HCEC 1CT (cell line): ENCODE measurements around the gene ACAA2.
A peak's percentile ranks its signal among the peaks of the same experiment; 100 is the strongest.

ENCODE experiments used
- DNase-seq: peaks from one replicate; pipeline ENCODE4 v3.0.0-alpha.2; 2017

Gene ACAA2, protein sequence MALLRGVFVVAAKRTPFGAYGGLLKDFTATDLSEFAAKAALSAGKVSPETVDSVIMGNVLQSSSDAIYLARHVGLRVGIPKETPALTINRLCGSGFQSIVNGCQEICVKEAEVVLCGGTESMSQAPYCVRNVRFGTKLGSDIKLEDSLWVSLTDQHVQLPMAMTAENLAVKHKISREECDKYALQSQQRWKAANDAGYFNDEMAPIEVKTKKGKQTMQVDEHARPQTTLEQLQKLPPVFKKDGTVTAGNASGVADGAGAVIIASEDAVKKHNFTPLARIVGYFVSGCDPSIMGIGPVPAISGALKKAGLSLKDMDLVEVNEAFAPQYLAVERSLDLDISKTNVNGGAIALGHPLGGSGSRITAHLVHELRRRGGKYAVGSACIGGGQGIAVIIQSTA

DNA sequence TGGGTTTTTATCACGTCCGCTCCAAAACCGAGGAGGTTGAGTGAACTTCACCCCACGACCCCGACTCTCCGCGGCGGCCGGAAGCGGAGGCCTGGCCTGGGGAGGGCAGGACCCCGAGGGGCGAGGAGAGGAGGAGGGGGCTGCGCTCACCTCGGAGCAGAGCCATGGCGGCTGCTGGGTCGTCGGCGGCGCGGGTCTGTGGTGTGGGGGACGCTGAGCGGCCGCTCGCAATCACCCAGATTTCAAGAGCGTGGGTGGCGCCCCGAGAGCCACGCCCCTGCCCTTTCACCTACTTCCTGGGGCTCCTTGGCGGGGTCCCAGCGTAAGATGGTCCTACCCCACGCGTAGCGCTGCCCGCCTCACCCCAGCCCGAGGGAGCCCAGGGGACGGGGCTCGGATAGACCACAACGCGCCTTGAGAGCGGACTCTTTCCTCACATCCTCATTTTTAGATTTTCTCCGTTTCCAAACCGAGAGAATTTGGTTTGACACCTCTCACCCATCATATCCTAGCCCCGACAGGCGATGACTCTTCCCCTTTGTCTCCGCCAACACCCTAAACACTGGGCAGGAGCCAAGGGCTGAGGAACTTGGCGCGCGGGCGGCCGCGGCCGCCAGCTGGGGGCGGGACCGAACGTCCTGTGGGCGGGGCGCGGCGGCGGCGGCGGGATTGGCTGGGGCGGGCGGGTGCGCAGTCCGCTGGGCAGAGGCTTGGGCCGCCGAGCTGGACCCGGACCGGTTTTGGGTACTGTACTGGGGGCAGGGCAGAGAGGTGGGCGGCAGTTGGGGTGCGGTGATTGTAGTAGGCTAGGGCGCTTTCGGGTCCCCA lies at the start of gene ACAA2:
Gene ACAA2, minus strand, starts transcription at position 215 of the 828 bp plus-strand sequence. Its CDS starts 49 bp downstream, at position 166.
- DNase-seq = peak; percentile 93

DNA sequence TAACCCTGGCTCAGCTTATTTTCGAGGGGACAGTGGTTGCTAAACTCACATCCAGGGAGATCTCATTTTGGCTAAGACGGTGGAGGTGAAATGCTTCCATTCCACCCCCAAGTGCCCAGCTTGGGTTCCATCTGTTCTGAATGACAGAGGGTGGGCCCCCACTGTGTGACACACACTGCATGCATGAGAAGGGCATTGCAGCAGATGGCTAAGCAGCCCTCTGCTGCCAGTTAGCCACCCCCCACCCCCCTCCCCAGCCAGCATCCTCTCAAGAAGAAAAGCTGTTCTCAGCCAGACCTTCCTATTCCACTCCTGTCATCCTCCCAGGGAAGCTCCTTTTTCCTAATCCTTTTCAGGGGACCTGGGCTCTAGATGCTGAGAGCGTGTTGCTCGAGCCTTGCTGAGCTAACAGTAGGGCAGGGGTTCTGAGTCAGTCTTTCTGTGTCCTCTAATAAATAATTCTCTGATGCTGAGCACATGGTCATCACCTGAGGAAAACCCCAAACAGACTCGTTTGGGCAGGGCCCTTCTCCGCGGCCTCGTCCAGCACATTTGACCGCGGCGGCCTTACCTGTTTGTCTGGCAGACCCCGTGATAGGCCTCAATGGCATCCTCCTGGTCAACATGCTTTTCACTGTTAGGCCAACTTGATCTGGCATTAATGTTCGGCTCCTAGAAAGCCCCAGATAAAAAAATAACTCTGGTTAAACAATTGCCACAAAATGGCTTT lies 49.5 kb upstream of the ACAA2 start:
- no peak for DNase-seq

DNA sequence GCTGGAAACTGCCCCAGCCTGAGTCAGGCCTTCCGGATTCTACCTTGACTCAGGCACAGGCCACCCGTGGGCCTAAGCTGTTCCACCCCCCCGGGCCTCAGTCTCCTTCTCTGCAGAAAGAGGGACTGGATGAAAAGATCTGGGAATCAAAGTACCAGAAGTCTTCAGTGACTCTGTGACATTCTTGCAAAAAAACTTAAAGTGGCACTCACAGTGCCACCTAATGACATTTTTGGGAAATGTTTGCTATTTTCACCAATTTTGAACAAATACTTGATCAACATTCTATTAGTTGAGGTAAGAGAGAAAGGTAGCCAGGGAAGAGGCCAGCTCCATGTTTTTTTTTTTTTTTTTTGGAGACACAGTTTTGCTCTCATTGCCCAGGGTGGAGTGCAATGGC lies 48.3 kb upstream of the ACAA2 start:
- no peak for DNase-seq

DNA sequence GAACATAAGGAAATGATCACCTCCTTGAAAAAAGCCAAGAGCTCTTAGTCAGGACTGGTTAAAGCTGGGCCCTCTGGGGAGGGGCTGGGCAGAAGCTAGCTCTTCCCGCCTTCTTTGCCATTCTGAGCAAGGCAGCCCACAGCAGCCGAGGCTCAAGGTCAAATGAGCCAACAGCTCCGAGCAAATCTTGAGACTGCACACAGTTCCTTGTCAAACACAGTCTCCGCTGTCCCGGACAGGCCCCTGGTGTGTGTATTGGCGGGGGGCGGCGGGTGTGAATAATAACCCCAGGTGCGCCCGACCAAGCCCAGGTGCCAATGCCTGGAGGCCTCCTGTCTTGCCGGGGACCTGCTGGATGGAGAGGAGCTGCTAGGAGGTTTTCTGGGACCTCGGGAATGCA lies 46.4 kb upstream of the ACAA2 start:
- DNase-seq = no peak

DNA sequence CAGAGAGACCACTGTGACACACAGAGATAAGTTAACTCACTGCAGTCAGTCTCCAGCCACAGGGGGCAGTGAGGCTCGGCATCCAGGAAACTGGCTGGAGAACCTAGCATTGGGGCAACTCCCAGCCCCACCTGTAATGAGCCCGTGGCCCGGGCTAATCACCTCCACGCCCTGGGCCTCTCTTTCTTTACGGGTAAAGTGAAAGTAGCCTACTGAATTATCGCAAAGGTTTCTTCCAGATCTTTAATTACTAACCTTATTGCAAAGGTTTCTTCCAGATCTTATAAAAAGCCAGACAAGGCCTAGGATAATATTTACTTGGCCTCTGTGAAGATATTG lies 45.7 kb upstream of the ACAA2 start:
- DNase-seq = no peak

DNA sequence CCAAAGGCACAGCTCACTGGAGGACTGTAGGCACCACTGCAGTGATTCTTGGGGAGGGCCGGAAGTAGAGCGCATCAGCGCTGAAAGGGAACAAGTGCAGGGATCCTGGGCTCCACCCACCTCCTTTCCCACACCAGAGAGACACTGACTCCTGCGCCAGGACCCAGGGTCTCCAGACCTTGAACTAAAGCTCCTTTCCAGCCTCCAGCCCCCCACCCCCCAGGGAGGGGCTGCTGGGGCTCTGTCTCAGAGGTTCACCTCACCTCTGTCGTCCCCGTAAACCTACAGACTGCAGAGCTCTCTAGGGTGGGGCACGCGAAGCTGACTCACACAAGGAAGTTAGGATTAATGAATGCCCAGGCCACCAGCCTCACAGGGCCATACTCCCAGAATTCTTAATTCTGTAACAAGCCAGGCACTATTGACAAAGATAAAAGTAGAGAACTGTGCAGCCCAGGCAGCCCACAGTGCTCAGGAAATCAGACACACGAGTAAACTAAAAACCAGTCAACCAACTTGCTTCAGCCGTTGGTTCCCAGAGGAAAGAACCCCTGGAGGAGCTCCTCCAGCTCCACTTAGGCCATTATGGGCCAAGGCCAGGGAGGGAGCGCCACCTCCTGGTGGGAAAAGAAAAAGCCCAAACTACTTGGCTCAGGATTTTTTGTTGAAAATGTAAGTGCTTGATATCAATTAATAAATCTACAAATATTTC lies 45.1 kb upstream of the ACAA2 start:
- peak; percentile 52 for DNase-seq

DNA sequence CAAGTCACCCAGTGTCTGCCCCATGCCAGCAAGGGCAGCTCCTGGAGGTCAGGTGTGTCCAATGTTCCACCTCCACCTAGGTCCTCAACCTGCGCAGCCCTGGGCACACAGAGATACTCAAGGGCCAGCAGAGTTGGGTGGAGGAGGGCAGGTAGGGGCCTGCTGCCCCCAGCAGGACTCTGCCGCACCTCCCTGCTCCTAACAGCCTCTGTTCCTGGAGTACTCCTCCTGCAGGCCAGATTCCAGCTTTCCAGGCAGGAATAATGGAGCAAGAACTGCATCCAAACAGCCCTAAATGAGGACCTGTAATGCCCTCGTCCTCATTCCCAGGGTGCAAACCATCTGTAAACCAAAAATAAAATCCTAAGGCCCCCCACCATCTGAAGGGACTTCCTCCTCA lies 44.4 kb upstream of the ACAA2 start:
- DNase-seq = no peak

DNA sequence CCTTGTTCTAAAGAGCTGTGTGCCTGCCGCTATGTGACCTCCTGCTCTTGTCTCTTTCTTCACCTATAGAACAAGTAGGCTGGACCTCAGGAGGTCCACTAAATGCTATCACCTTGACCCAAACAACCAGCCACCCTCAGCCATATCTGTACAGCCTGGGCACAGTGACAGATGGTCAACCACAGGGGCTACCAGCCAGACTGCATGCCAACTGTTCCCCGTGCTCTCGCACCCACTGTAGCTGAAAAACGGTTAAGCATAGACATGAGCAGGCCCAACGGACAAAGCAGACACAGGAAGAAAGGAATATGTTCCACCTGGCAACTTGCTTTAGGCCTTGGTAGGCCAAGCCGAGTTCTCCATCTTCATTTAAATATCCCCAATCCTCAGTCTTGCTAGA lies 43.2 kb upstream of the ACAA2 start:
- no peak for DNase-seq

DNA sequence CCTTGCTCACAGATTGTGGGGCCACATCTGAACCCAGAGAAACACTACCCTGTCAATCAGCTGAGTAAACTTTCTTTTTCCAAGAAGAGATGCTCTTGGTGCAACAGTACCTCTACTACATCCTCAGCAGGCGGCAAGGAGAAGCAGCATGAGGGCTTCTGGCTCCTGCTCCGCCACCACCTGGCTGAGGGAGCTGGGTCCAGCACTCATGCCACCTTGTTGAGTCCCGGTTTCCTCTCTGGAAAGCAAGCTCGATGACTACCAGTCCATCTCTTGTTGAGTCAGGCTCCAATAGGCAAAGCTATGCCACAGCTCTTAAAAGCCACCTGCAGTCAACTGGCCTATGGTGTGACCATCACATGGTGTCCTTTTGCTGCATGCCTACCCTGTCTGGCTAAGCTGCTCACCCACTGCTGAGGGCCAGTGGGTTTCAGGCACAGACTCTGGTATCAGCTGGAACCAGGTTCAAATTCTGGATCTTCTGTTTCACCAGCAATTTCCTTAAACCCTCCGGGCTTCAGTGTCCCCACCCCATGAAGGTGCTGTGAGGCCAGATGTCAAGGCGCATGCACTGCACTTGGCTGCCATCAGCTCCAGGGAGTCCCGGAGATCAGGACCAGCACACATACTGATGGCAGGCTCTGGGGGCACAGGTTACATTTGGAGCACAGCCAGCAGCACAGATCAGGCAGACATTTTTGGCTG lies 42.5 kb upstream of the ACAA2 start:
- DNase-seq = no peak

DNA sequence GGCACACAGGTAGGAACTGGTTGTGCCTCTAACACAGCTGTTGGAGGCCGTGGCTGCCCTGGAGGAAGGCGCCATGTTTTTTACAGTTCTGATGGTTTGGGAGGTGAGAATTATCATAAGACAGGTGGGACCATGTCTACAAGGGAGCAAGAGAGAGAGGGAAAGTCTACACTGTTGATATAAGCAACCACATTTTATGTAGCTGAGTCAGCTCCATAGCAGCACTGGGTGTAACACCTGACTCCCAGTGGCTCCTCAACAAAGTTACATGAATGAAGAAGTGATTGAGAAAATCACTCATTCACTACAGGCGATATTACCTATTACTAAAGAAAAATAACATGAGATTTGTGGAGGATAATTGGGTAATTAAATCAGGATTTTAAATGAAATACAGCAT lies 41.3 kb upstream of the ACAA2 start:
- no peak for DNase-seq

DNA sequence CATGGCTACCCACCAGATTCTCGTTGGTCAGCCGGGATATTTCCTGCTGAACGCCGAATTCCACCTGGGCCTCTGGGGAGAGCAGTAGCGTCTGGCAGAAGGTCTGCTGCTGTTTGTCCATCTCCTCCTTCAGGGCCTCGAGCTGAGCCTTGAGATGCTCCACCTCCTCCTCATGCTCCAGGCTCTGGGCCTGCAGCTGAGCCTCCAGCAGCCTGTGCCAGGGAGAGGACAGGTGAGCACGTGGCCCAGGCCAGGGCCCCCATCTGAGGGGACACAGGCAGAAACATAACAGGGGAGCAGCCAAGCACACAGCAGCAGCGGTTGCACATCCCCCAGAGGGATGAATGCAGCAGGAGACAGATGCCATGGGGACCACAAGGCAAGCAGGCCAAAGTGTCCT lies 40.1 kb upstream of the ACAA2 start:
- DNase-seq = no peak

DNA sequence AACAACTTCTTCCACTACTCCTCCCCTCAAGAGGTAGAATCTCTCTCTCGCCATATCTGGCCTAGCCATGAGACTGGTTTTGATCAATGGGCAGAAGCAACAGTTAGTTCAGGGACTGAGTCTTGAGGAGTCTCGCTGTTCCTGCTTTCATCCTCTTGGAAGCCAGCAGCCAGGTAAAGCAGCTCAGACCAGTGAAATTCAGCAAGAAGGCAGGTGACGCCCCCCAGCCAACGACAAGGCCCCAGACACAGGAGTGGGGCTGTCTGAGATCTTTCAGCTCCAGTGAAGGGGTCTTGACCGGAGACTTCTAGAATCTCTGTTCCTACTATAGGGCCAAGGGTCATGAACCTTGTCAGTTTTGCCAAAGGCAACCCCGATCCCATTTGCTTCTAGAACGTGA lies 39.7 kb upstream of the ACAA2 start:
- DNase-seq = no peak

DNA sequence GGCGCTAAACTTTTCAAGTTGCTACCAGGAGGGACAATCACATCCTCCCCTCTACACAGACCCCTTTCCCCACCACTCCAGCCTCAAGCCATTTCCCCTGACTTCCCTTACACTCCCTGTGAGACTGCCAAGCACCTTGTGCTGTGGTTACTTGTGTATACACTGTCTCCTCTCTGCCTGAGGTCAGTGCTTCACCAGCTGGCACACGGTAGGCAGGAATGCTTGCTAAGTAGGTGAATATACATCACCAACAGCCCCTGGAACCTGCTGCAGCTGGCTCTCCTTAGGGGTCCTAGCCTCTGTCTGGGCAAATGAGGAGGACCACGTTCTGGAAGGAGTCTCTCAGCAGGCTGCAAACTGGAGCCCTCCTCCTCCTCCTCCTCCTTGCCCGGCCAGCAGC lies 38.3 kb upstream of the ACAA2 start:
- no peak for DNase-seq

DNA sequence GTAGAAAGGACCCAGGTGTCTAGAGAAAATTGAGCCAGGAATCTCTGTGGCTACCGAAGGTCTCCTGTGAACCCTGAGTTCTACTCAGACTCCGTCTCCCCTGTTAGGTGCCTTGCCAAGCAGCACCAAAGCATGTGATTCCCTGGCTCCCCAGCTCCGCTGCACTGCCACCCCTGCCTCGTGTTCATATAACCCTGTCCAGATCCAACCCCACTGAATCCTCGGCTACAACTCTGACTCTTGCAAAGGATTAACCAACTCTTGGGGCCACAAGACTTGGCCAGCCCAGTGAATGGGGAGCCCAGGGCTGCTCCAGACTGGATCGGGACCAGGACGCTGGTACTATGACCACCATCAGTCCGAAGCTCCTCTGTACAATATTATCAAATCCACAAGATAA lies 37.3 kb upstream of the ACAA2 start:
- DNase-seq = no peak

DNA sequence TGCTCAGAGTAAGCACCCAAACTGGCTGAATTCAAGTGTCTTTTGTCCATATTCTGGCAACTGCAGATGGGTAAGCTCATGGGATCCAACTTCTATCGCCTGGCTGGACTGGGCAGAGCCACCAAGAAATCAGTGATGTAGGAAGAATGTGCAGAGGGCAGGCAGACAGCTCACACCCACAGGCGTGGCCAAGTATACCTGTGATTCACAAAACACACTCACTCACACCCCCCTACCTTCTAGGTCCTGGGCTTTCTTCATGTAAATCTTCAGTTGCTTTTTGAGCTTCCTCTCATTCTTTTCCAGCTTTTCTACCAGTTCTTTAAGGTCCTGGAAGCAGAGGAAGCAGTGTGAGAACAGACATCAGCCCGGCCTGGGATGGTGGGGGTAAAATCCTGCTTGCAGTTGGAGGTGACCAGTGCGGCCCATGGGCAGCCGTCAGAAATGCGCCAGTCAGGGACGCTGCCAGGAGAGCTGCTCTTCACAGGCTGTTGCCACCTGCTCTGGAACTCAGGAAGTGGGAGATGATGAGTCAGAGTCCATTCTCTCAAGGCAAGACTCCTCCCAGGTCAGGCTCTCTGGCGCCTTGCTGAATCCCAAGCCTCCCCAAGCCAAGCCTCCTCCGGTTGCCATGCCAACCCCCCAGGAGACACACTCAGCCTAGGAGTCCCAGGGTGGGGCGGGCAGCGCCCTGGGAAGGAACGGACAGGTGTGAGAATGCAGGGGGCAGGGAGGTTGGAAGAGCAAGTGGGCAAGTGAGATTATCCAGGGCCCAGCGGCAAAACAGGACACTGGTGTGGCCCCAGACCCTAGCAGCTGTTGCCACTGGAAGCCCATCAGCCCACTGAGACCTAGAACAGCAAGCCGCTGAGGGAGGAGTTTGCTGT lies 36.2 kb upstream of the ACAA2 start:
- peak; percentile 91 for DNase-seq

DNA sequence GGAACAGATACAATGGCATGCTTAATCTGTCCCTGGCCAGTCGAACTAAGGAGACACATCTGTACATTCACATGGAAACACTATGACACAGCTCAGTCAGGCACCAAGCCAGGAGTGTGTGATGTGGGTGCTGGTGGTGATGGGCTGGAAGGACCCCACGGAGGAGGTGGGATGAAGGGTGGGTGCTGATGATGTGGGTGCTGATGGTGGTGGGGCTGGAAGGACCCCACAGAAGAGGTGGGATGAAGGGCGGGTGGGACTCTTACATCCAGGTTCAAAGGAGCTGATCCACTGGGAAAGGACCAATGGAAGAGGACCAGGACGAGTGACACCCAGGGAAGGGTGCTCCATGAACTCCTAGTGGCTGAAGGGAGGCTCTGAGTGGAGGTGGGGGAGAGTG lies 34.8 kb upstream of the ACAA2 start:
- DNase-seq = no peak

DNA sequence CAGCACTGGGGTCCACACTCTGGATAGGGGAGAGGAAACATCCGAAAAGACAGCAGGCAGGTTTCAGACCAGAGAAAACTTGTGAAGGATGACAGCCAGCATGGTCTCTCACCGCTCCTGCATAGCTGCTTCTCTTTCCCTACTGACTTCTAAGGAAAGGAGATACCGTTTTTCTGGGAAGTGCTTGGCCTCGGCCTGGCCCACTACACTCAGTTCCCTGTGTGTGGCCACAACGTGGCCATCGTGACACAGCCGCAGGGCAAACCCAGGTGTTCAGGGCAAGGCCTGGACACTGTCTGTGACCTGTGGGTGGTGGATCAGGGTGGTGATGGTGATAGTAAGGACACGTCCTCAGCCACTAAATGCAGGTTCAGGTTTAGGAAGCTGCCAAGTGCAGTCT lies 34.2 kb upstream of the ACAA2 start:
- DNase-seq = no peak

DNA sequence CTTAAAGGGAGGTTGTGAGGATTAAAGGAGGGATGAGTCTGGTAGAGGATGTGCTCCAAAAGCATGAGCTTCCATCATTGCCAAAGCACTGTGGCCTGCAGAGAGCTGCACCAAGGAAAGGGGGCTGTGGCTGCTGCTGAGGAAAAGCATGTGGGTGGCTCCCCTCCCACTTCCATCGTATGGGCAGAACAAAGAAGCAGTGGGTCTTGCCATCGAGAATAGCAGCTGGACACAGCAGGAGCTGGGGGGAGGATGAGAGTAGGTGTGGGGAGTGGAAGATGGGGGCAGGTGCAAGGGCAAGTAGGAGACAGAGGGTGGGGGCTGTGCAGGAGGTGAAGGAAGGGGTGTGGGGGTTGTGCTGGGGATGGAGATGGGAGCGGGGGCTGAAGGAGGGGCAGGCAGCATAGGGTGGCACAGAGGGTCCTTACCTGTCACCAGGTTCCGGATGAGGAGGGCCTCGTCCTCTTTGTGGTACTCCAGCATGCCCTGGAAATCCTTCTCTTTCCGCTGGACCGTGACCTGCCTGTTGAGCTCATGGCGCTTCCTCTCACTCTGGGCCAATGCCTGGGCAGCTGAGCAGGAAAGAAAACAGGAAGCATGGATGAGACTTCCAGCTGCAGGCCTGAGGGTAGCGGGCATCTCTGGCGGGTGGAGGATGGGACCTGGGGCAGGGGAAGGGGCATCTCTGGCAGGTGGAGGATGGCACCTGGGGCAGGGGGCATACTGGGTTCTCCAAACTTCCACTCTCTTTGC lies 33.6 kb upstream of the ACAA2 start:
- no peak for DNase-seq

DNA sequence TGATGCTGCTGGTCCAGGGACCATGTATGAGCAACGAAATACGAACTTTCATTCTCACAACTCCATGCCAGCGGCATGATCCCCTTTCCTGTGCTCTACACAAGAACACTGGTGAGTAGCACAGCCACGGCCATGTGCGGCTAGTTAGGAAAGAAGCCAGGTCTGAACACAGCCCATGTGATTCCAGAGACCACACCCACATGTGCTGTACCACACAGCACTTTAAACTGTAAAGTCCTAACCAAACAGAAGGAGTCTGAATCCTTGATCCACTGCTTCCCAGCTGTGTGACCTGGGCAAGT lies 33.0 kb upstream of the ACAA2 start:
- DNase-seq = peak; percentile 32

DNA sequence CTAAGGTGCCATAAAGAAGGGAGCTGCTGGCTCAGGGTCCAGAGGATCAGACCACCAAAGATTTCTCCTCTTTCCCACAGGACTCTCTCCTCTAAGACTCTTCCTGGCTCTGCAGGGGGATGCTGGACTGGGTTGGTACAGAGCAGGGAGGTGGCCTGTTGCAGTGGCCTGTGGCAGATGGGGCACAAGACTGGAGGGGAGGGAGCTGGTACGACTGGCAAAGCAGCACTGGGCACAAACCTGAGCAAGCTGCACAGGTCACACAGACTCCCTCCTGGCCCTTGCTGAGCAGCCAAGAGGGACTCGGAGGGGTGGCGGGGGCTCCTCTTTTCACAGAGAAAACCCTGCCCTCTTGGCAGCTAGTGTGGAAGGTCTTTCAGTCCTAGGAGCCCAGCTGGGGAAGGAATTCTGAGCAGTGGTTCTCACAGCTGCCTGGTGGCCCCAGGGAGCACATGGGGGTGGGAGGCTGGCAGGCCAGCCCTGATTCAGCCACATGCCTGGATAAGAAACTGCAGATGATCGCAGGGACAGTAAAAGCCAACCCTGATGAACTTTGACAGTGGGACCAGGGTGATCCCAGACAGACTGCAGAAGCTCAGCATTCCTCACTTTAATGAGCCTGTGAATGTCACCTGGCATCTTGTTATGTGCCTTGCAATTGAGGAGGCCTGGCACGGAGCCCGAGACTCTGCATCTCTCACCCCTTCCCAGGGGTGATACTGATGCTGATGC lies 32.5 kb upstream of the ACAA2 start:
- no peak for DNase-seq
